Mesenchymal stem cell (in vitro differentiated cells and primary cell): ENCODE measurements around the gene CENPI. TPM values are rescaled to one million over a fixed set of nuclear protein-coding genes. Genes with fewer than 3 reads are reported as not detected.

ENCODE experiments used
- DNase-seq: peaks from one replicate; pipeline ENCODE4 v3.0.0-alpha.2; 2013
- H2AFZ ChIP-seq: one replicate; pipeline ENCODE4 v1.6.1; 2013; ENCODE audit warnings: low read depth, mild to moderate bottlenecking, control low read depth, inconsistent platforms, low read length, moderate library complexity
- H2AK5ac ChIP-seq: 2 replicates; pipeline ENCODE4 v1.6.1; 2013; ENCODE audit warnings: low read length, moderate library complexity, mild to moderate bottlenecking, inconsistent platforms; ENCODE audit not compliant: severe bottlenecking
- H2BK120ac ChIP-seq: one replicate; pipeline ENCODE4 v1.6.1; 2013; ENCODE audit warnings: low read depth, mild to moderate bottlenecking, inconsistent platforms, low read length, moderate library complexity
- H2BK12ac ChIP-seq, 2 experiments: one replicate each; pipeline ENCODE4 v1.6.1; 2013; ENCODE audit warnings: inconsistent platforms in 2 of 2, low read length in 2 of 2, mild to moderate bottlenecking in 2 of 2, moderate library complexity in 2 of 2, control low read depth in 1 of 2
- H2BK15ac ChIP-seq: one replicate; pipeline ENCODE4 v1.6.1; 2013; ENCODE audit warnings: mild to moderate bottlenecking, low read depth, inconsistent platforms; ENCODE audit not compliant: poor library complexity, severe bottlenecking
- H2BK5ac ChIP-seq: 2 replicates; pipeline ENCODE4 v1.6.1; 2013; ENCODE audit warnings: low read depth, mild to moderate bottlenecking, low read length, control low read depth, inconsistent platforms; ENCODE audit not compliant: poor library complexity, severe bottlenecking
- H3K14ac ChIP-seq, 2 experiments: one replicate each; pipeline ENCODE4 v1.6.1; 2013; ENCODE audit warnings: inconsistent platforms in 2 of 2, low read length in 2 of 2, control low read depth in 1 of 2, mild to moderate bottlenecking in 1 of 2, moderate library complexity in 1 of 2
- H3K18ac ChIP-seq, 2 experiments: one replicate each; pipeline ENCODE4 v1.6.1; 2013; ENCODE audit warnings: inconsistent platforms in 2 of 2, low read length in 2 of 2, control low read depth in 1 of 2, low read depth in 1 of 2, mild to moderate bottlenecking in 1 of 2
- H3K23ac ChIP-seq, 2 experiments: one replicate each; pipeline ENCODE4 v1.6.1; 2013; ENCODE audit warnings: inconsistent platforms in 2 of 2, low read length in 2 of 2, mild to moderate bottlenecking in 2 of 2, moderate library complexity in 2 of 2, control low read depth in 1 of 2
- H3K27ac ChIP-seq: 2 replicates; pipeline ENCODE4 v1.5.1; 2013; ENCODE audit warnings: mild to moderate bottlenecking, moderate library complexity, low read length, control low read depth, inconsistent platforms; ENCODE audit not compliant: poor library complexity, severe bottlenecking
- H3K27me3 ChIP-seq, 2 experiments: 2 replicates each; pipeline versions ENCODE4 v1.6.1 to v1.7.0; 2013; ENCODE audit warnings: low read length in 2 of 2, mild to moderate bottlenecking in 2 of 2, moderate library complexity in 2 of 2, control low read depth in 1 of 2, inconsistent platforms in 1 of 2; ENCODE audit not compliant: control insufficient read depth in 1 of 2, insufficient read depth in 1 of 2
- H3K36me3 ChIP-seq, 2 experiments: 2 replicates each; pipeline versions ENCODE4 v1.6.1 to v1.7.0; 2013; ENCODE audit warnings: low read length in 2 of 2, control low read depth in 1 of 2, inconsistent platforms in 1 of 2, low read depth in 1 of 2, mild to moderate bottlenecking in 1 of 2; ENCODE audit not compliant: insufficient read depth in 2 of 2, control insufficient read depth in 1 of 2
- H3K4ac ChIP-seq, 2 experiments: one replicate each; pipeline ENCODE4 v1.6.1; 2013; ENCODE audit warnings: inconsistent platforms in 2 of 2, low read length in 2 of 2, mild to moderate bottlenecking in 2 of 2, moderate library complexity in 2 of 2, control low read depth in 1 of 2, low read depth in 1 of 2
- H3K4me1 ChIP-seq: 2 replicates; pipeline ENCODE4 v1.6.1; 2013; ENCODE audit warnings: low read depth, low read length, control low read depth; ENCODE audit not compliant: control insufficient read depth, insufficient read depth
- H3K4me2 ChIP-seq: 2 replicates; pipeline ENCODE4 v1.6.1; 2013; ENCODE audit warnings: low read length, mild to moderate bottlenecking, inconsistent platforms; ENCODE audit not compliant: poor library complexity, severe bottlenecking
- H3K4me3 ChIP-seq, 2 experiments: 2 replicates each; pipeline versions ENCODE4 v1.5.1 to v1.7.0; 2013; ENCODE audit warnings: low read length in 2 of 2, mild to moderate bottlenecking in 2 of 2, control low read depth in 1 of 2, low read depth in 1 of 2; ENCODE audit not compliant: insufficient read depth in 1 of 2
- H3K79me1 ChIP-seq: replicated peaks from 2 replicates; pipeline ENCODE4 v1.6.1; 2013; ENCODE audit warnings: mild to moderate bottlenecking, control low read depth, low read length, inconsistent platforms; ENCODE audit not compliant: poor library complexity, severe bottlenecking
- H3K9ac ChIP-seq: 2 replicates; pipeline ENCODE4 v1.7.0; 2013; ENCODE audit warnings: mild to moderate bottlenecking, low read length, moderate library complexity
- H3K9me3 ChIP-seq: 2 replicates; pipeline ENCODE4 v1.7.0; 2013; ENCODE audit warnings: mild to moderate bottlenecking, low read length; ENCODE audit not compliant: control insufficient read depth
- H4K8ac ChIP-seq: one replicate; pipeline ENCODE4 v1.6.1; 2013; ENCODE audit warnings: inconsistent platforms, mild to moderate bottlenecking, low read length, moderate library complexity
- H4K91ac ChIP-seq: one replicate; pipeline ENCODE4 v1.6.1; 2013; ENCODE audit warnings: mild to moderate bottlenecking, low read length, inconsistent platforms
- WGBS: methylation state at CpG from one replicate; pipeline ENCODE4 v1.1.7; 2013; ENCODE audit warnings: mixed read lengths; 5-methylcytosine and 5-hydroxymethylcytosine counted together
- polyA plus RNA-seq, 2 experiments: library from polyadenylated mRNA; stranded (reverse); fragments of 200-250 nt; gene quantifications; one replicate each; pipeline ENCODE4 v1.2.3, GENCODE V29; 2013

The CENPI gene
- polyA plus RNA-seq (2013, experiment 1 of 2): 3.1 TPM
- 2.7 TPM for polyA plus RNA-seq (2013, experiment 2 of 2)

- Histone ChIP-seq H3K14ac (no peak within 1 kb of the TSS), H3K4me1 (no peaks in the 10 kb centered on the region)
- DNase-seq: peak; percentile 93
These were observed at the start of gene CENPI for GRCh38 chrX:101097546-101098453. TSS of gene CENPI (plus strand) at chrX:101098204. CDS start at chrX:101101071, 2,867 bp downstream.

GRCh38 chrX:101051153-101051548, 46.9 kb upstream of the CENPI start:
- WGBS: 53% methylated on average over 3 of the region's 5 CpGs
- H3K27me3 ChIP-seq: no peaks in the 10 kb centered on the region
- H2AK5ac ChIP-seq: no peak overlapping the region
- H3K79me1 ChIP-seq: peaks cover 1% of the 10 kb centered on the region
- H2BK120ac ChIP-seq: no peak overlapping the region
- H2BK15ac ChIP-seq: no peak overlapping the region
- peak overlapping the region in 1 of 2 experiments; percentile 1 for H3K14ac ChIP-seq
- no peak overlapping the region for H3K27ac ChIP-seq
- no peaks in the 10 kb centered on the region for H3K36me3 ChIP-seq
- H3K4me1 ChIP-seq: peaks cover 3% of the 10 kb centered on the region
- peak overlapping the region in 1 of 2 experiments; percentile 4 for H3K4ac ChIP-seq
- peak overlapping the region in 1 of 2 experiments; percentile 39 for H2BK12ac ChIP-seq
- H3K4me2 ChIP-seq: peak overlapping the region; percentile 44
- H3K23ac ChIP-seq: no peak overlapping the region
- H2AFZ ChIP-seq: no peak overlapping the region
- DNase-seq: no peak
- H4K91ac ChIP-seq: peak overlapping the region; percentile 25
- H3K18ac ChIP-seq: peak overlapping the region; percentile 40 to 43
- peak overlapping the region; percentile 75 for H4K8ac ChIP-seq
- peak overlapping the region; percentile 59 to 86 for H3K4me3 ChIP-seq
- peak overlapping the region; percentile 92 for H3K9ac ChIP-seq
- no peak overlapping the region for H2BK5ac ChIP-seq
- H3K9me3 ChIP-seq: no peaks in the 10 kb centered on the region

More at GRCh38 chrX:101097546-101098453, at the start of gene CENPI:
- no peak within 1 kb of the TSS for H2AFZ ChIP-seq
- no peak within 1 kb of the TSS for H2BK15ac ChIP-seq
- no peak within 1 kb of the TSS for H2AK5ac ChIP-seq
- no peaks in the 10 kb centered on the region for H3K79me1 ChIP-seq
- H3K27me3 ChIP-seq: no peaks in the 10 kb centered on the region
- H4K91ac ChIP-seq: no peak within 1 kb of the TSS
- H3K4ac ChIP-seq: no peak within 1 kb of the TSS
- peak within 1 kb of the TSS; percentile 79 for H3K4me2 ChIP-seq
- H2BK12ac ChIP-seq: no peak within 1 kb of the TSS
- H3K9ac ChIP-seq: peak within 1 kb of the TSS; percentile 86
- 1% methylated on average over 39 of the region's 48 CpGs for WGBS
- no peak within 1 kb of the TSS for H3K18ac ChIP-seq
- no peak within 1 kb of the TSS for H3K23ac ChIP-seq
- H3K9me3 ChIP-seq: no peaks in the 10 kb centered on the region
- no peak within 1 kb of the TSS for H2BK120ac ChIP-seq
- no peaks in the 10 kb centered on the region for H3K36me3 ChIP-seq
- peak within 1 kb of the TSS; percentile 70 for H3K27ac ChIP-seq
- H2BK5ac ChIP-seq: no peak within 1 kb of the TSS
- H3K4me3 ChIP-seq: peak within 1 kb of the TSS; percentile 51 to 84
- no peak within 1 kb of the TSS for H4K8ac ChIP-seq

GRCh38 chrX:101051549-101052302, 46.3 kb upstream of the CENPI start, which contains the start of gene TRMT2B:
TSS of gene TRMT2B (minus strand) at chrX:101052111. CDS start at chrX:101042289, 9,822 bp downstream.
- no peaks in the 10 kb centered on the region for H3K79me1 ChIP-seq
- H4K8ac ChIP-seq: peak within 1 kb of the TSS; percentile 75
- peak within 1 kb of the TSS in 1 of 2 experiments; percentile 28 for H3K4ac ChIP-seq
- H3K27ac ChIP-seq: peak within 1 kb of the TSS; percentile 60
- H2AK5ac ChIP-seq: no peak within 1 kb of the TSS
- H3K36me3 ChIP-seq: no peaks in the 10 kb centered on the region
- peaks cover 3% of the 10 kb centered on the region for H3K4me1 ChIP-seq
- H3K23ac ChIP-seq: no peak within 1 kb of the TSS
- peak within 1 kb of the TSS; percentile 59 to 86 for H3K4me3 ChIP-seq
- H2BK5ac ChIP-seq: no peak within 1 kb of the TSS
- H4K91ac ChIP-seq: peak within 1 kb of the TSS; percentile 25
- WGBS: under 1% methylated on average over 27 of the region's 43 CpGs
- peak within 1 kb of the TSS in 1 of 2 experiments; percentile 39 for H2BK12ac ChIP-seq
- peak within 1 kb of the TSS; percentile 52 for H2BK15ac ChIP-seq
- H2BK120ac ChIP-seq: no peak within 1 kb of the TSS
- H3K27me3 ChIP-seq: no peaks in the 10 kb centered on the region
- no peak within 1 kb of the TSS for H2AFZ ChIP-seq
- peak within 1 kb of the TSS; percentile 92 for H3K9ac ChIP-seq
- H3K9me3 ChIP-seq: no peaks in the 10 kb centered on the region
- DNase-seq: peak; percentile 80
- H3K14ac ChIP-seq: peak within 1 kb of the TSS in 1 of 2 experiments; percentile 1
- peak within 1 kb of the TSS; percentile 62 to 76 for H3K18ac ChIP-seq
- H3K4me2 ChIP-seq: peak within 1 kb of the TSS; percentile 44
